SK-N-SH treated with all-trans-retinoic acid at 6 μM for 48 hours (cell line): Measurements from ENCODE around the gene BEGAIN.

Source experiments
- ATAC-seq: fragments of 200-7000 bp; cut with Tn5 transposase; 3 replicates; pipeline ENCODE4 v1.9.1; 2020; ENCODE audit warnings: mild to moderate bottlenecking, moderate library complexity
- ARNTL ChIP-seq: fragments of 450-650 bp; formaldehyde crosslinking; IDR thresholded peaks from 2 replicates; pipeline ENCODE4 v1.5.0; 2020; ENCODE audit warnings: low read depth, mild to moderate bottlenecking, moderate library complexity, borderline replicate concordance
- ESRRG ChIP-seq: fragments of 250-450 bp; sonication (Bioruptor Pico); IDR thresholded peaks from 2 replicates; pipeline ENCODE4 v1.6.1; 2021; ENCODE audit warnings: mild to moderate bottlenecking
- GLIS3 ChIP-seq: fragments of 250-450 bp; sonication (Bioruptor Pico); IDR thresholded peaks from 2 replicates; pipeline ENCODE4 v1.5.0; 2020; ENCODE audit warnings: mild to moderate bottlenecking, moderate library complexity
- ISL1 ChIP-seq: fragments of 250-450 bp; sonication (Bioruptor Pico); IDR thresholded peaks from 2 replicates; pipeline ENCODE4 v2.1.2; 2022; ENCODE audit warnings: mild to moderate bottlenecking, moderate library complexity
- PPARA ChIP-seq: fragments of 250-450 bp; sonication (Bioruptor Pico); IDR thresholded peaks from 2 replicates; pipeline ENCODE4 v1.5.0; 2020; ENCODE audit warnings: mild to moderate bottlenecking, borderline replicate concordance
- RARB ChIP-seq: fragments of 250-450 bp; sonication (Bioruptor Pico); IDR thresholded peaks from 2 replicates; pipeline ENCODE4 v1.8.0; 2021; ENCODE audit warnings: mild to moderate bottlenecking, moderate library complexity
- SNAI2 ChIP-seq: fragments of 250-450 bp; sonication (Bioruptor Pico); IDR thresholded peaks from 2 replicates; pipeline ENCODE4 v1.5.0; 2020; ENCODE audit warnings: mild to moderate bottlenecking, moderate library complexity
- ZFP3 ChIP-seq: fragments of 250-450 bp; sonication (Bioruptor Pico); IDR thresholded peaks from 2 replicates; pipeline ENCODE4 v1.5.0; 2020; ENCODE audit warnings: mild to moderate bottlenecking, moderate library complexity
- ZNF565 ChIP-seq: fragments of 450-650 bp; formaldehyde crosslinking; conservative IDR thresholded peaks from 2 replicates; pipeline ENCODE4 v1.5.0; 2020; ENCODE audit warnings: low read depth, mild to moderate bottlenecking, moderate library complexity
- ZNF70 ChIP-seq: fragments of 450-650 bp; formaldehyde crosslinking; IDR thresholded peaks from 2 replicates; pipeline ENCODE4 v1.5.0; 2020; ENCODE audit warnings: mild to moderate bottlenecking, moderate library complexity
- ZNF8 ChIP-seq: fragments of 450-650 bp; formaldehyde crosslinking; IDR thresholded peaks from 2 replicates; pipeline ENCODE4 v1.5.0; 2020; ENCODE audit warnings: mild to moderate bottlenecking, moderate library complexity
- TF ChIP-seq, protein P1 (sequence below): fragments of 250-450 bp; sonication (Bioruptor Pico); IDR thresholded peaks from 2 replicates; pipeline ENCODE4 v1.5.0; 2020; ENCODE audit warnings: mild to moderate bottlenecking, moderate library complexity
- TF ChIP-seq, protein P2 (sequence below): fragments of 250-450 bp; sonication (Bioruptor Pico); IDR thresholded peaks from 2 replicates; pipeline ENCODE4 v1.8.0; 2020; ENCODE audit warnings: mild to moderate bottlenecking, moderate library complexity, borderline replicate concordance
- TF ChIP-seq, protein P3 (sequence below): fragments of 250-450 bp; sonication (Bioruptor Pico); IDR thresholded peaks from 2 replicates; pipeline ENCODE4 v1.8.0; 2021; ENCODE audit warnings: low read depth, mild to moderate bottlenecking, moderate library complexity, borderline replicate concordance
- TF ChIP-seq, protein P4 (sequence below): fragments of 250-450 bp; sonication (Bioruptor Pico); IDR thresholded peaks from 2 replicates; pipeline ENCODE4 v1.5.1; 2021; ENCODE audit warnings: mild to moderate bottlenecking, moderate library complexity

BEGAIN gene

DNA sequence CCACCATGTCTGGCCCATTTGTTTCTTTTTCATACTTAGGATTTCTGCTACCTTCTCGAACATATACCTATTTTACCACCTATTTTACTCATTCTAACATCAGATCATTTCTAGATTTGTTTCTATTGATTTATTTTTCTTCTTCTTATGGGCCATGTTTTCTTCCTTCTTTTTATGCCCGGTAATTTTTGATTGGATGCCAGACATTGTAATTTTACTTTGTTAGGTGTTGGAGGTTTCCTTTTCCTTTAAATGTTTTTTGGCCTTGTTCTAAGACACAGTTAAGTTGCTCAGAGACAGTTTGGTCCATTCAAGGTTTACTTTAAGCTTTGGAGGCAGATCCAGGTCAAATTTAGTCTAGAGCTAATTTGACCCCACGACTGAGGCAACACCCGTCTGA is 14.7 kb upstream of the BEGAIN start (continued):
- TF ChIP-seq, protein P1, sequence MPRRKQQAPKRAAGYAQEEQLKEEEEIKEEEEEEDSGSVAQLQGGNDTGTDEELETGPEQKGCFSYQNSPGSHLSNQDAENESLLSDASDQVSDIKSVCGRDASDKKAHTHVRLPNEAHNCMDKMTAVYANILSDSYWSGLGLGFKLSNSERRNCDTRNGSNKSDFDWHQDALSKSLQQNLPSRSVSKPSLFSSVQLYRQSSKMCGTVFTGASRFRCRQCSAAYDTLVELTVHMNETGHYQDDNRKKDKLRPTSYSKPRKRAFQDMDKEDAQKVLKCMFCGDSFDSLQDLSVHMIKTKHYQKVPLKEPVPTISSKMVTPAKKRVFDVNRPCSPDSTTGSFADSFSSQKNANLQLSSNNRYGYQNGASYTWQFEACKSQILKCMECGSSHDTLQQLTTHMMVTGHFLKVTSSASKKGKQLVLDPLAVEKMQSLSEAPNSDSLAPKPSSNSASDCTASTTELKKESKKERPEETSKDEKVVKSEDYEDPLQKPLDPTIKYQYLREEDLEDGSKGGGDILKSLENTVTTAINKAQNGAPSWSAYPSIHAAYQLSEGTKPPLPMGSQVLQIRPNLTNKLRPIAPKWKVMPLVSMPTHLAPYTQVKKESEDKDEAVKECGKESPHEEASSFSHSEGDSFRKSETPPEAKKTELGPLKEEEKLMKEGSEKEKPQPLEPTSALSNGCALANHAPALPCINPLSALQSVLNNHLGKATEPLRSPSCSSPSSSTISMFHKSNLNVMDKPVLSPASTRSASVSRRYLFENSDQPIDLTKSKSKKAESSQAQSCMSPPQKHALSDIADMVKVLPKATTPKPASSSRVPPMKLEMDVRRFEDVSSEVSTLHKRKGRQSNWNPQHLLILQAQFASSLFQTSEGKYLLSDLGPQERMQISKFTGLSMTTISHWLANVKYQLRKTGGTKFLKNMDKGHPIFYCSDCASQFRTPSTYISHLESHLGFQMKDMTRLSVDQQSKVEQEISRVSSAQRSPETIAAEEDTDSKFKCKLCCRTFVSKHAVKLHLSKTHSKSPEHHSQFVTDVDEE (CRISPR knock-in tag): no peak

DNA sequence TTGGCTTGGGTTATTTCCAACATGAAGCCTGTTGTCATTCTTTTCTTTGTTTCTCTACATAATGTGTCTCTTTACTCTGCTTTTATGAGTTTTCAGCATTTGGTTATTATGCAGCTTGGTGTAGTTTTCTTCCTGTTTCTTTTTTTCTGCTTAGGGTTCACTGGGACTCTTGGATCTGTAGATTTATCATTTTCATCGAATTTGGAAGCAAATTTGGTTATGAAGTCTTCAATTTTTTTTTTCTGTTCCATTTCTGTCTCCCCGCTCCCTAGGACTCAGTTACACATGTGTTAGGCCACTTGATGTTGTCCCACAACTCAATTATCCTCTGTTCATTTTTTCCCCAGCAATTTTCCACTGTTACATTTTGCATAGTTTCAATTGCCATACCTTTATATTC is 13.8 kb upstream of the BEGAIN start:
- TF ChIP-seq PPARA (CRISPR knock-in tag): no peak
- no peak for TF ChIP-seq RARB
- TF ChIP-seq, protein P2, sequence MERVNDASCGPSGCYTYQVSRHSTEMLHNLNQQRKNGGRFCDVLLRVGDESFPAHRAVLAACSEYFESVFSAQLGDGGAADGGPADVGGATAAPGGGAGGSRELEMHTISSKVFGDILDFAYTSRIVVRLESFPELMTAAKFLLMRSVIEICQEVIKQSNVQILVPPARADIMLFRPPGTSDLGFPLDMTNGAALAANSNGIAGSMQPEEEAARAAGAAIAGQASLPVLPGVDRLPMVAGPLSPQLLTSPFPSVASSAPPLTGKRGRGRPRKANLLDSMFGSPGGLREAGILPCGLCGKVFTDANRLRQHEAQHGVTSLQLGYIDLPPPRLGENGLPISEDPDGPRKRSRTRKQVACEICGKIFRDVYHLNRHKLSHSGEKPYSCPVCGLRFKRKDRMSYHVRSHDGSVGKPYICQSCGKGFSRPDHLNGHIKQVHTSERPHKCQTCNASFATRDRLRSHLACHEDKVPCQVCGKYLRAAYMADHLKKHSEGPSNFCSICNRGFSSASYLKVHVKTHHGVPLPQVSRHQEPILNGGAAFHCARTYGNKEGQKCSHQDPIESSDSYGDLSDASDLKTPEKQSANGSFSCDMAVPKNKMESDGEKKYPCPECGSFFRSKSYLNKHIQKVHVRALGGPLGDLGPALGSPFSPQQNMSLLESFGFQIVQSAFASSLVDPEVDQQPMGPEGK (CRISPR knock-in tag): no peak
- TF ChIP-seq ZNF565 (CRISPR knock-in tag): no peak
- no peak for TF ChIP-seq ZFP3 (CRISPR knock-in tag)
- TF ChIP-seq, protein P3, sequence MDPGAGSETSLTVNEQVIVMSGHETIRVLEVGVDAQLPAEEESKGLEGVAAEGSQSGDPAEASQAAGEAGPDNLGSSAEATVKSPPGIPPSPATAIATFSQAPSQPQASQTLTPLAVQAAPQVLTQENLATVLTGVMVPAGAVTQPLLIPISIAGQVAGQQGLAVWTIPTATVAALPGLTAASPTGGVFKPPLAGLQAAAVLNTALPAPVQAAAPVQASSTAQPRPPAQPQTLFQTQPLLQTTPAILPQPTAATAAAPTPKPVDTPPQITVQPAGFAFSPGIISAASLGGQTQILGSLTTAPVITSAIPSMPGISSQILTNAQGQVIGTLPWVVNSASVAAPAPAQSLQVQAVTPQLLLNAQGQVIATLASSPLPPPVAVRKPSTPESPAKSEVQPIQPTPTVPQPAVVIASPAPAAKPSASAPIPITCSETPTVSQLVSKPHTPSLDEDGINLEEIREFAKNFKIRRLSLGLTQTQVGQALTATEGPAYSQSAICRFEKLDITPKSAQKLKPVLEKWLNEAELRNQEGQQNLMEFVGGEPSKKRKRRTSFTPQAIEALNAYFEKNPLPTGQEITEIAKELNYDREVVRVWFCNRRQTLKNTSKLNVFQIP (CRISPR knock-in tag): no peak
- TF ChIP-seq, protein P1 (CRISPR knock-in tag): no peak
- no peak for TF ChIP-seq ZNF8 (CRISPR knock-in tag)
- no peak for TF ChIP-seq ZNF70 (CRISPR knock-in tag)
- ATAC-seq: no peak

DNA sequence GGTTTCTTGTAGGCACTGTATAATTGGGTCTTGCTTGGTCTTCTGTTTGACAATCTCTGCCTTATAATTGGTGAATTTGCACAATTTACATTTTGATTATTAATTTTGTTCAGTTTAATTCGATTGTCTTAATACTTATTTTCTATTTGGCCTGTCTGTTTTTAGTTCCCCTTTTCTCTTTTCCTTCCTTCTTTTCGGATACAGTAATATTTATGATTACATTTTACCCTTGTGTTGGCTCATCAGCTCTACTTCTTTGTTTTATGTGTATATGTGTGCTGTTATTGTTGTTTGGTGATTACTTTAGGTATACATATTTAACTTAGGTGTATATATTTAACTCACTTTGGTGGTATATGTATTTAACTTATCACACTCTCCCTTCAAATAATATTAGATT is 12.8 kb upstream of the BEGAIN start:
- TF ChIP-seq GLIS3 (no peak), RARB (no peak)
- TF ChIP-seq, protein P1 (CRISPR knock-in tag): no peak
- TF ChIP-seq, protein P3 (CRISPR knock-in tag): no peak
- TF ChIP-seq, all 23 proteins: peak for 0
- no peak for ATAC-seq

DNA sequence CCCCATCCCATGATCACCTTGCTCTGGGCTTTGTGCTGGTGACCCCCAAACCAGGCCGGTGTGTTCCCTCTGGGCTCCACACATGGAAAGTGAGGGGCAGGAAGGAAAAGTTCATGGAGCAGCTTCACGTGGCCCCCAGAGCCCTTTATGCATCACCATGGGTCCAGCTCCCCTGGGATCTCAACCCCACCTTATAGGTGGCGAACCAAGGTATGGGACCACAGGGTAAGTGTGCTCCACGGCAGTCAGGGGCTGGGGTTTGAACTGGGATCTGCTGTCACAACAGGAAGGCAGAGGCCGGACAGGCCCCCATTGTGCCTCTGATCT is 7.4 kb upstream of the BEGAIN start:
- no peak for ATAC-seq
- TF ChIP-seq, protein P1 (CRISPR knock-in tag): no peak
- TF ChIP-seq ISL1 (no peak), ESRRG (no peak), PPARA (CRISPR knock-in tag) (no peak), SNAI2 (CRISPR knock-in tag) (no peak), ARNTL (CRISPR knock-in tag) (no peak)
- TF ChIP-seq, protein P4, sequence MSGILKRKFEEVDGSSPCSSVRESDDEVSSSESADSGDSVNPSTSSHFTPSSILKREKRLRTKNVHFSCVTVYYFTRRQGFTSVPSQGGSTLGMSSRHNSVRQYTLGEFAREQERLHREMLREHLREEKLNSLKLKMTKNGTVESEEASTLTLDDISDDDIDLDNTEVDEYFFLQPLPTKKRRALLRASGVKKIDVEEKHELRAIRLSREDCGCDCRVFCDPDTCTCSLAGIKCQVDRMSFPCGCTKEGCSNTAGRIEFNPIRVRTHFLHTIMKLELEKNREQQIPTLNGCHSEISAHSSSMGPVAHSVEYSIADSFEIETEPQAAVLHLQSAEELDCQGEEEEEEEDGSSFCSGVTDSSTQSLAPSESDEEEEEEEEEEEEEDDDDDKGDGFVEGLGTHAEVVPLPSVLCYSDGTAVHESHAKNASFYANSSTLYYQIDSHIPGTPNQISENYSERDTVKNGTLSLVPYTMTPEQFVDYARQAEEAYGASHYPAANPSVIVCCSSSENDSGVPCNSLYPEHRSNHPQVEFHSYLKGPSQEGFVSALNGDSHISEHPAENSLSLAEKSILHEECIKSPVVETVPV (CRISPR knock-in tag): no peak
